Adrenal gland (tissue), 5 donors: Measurements from ENCODE around the gene ENAH.

ENCODE experiments used
- POLR2A ChIP-seq, 2 donors: fragments of 450-650 bp; IDR thresholded peaks; one replicate each; pipeline ENCODE4 v1.6.1; 2017; ENCODE audit warnings: antibody characterized with exemption in 2 of 2, mild to moderate bottlenecking in 2 of 2, moderate library complexity in 1 of 2
- TF ChIP-seq, protein P1 (sequence below), 6 experiments: fragments of 450-650 bp in 4 of 6; fragments of 200-600 bp in 2 of 6; sonication (generic) in 1 of 6; IDR thresholded peaks; 1 replicate in 5 of 6; 2 replicates in 1 of 6; pipeline versions ENCODE4 v1.5.1 to v1.8.0; 2016 to 2021; ENCODE audit warnings: antibody characterized with exemption in 6 of 6, mild to moderate bottlenecking in 2 of 6, moderate library complexity in 1 of 6
- donor health status: DM: no; HTN: no; CAD: no.

DNA sequence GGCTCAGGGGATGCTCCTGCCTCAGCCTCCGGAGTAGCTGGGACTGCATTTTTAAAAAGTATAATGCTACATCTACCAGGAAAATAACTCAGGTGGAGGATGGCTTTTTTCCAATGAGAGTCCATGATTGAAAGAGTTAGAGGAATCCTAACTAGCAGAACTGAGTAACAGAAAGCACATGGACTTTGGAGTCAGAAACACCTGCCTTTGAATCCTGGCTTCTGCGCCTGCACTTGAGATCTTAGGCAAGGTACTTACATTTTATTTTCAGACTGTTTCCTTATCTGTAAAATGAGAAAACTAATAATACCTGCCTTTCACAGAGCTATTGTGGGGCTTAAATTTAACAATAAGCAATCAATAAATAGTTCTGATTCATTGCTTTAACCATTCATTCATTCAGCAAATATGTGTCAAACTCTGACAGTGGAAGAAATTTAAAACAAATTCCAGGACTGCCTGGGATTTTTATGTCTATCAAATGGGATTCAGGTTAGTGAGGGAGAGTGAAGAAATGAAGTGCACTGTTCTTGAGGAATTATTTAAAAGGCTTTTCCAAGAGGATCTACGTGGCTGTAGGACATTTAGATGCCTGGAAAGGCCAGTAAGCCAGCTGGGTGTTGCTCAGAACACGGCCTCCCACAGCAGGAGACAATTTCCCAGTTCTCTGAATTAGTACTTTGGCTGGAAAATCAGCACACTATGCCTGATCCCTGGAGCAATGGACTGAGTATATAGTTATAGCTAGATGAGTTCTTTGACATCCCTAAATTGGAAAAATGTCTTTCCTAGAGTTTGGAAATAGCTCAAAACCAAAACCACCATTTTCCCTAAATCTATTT lies 212.3 kb downstream of the ENAH start:
- no peak for TF ChIP-seq POLR2A (IDR thresholded peaks at IDR 0.05)
- TF ChIP-seq, protein P1, sequence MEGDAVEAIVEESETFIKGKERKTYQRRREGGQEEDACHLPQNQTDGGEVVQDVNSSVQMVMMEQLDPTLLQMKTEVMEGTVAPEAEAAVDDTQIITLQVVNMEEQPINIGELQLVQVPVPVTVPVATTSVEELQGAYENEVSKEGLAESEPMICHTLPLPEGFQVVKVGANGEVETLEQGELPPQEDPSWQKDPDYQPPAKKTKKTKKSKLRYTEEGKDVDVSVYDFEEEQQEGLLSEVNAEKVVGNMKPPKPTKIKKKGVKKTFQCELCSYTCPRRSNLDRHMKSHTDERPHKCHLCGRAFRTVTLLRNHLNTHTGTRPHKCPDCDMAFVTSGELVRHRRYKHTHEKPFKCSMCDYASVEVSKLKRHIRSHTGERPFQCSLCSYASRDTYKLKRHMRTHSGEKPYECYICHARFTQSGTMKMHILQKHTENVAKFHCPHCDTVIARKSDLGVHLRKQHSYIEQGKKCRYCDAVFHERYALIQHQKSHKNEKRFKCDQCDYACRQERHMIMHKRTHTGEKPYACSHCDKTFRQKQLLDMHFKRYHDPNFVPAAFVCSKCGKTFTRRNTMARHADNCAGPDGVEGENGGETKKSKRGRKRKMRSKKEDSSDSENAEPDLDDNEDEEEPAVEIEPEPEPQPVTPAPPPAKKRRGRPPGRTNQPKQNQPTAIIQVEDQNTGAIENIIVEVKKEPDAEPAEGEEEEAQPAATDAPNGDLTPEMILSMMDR (IDR thresholded peaks at IDR 0.05): no peak
